ENCODE results near the gene TENT5C. TPM values are rescaled to one million over a fixed set of nuclear protein-coding genes. Genes with fewer than 3 reads are reported as not detected.

TENT5C gene
- total RNA-seq, 1 donor from 2014 or later: 8.6 TPM

DNA sequence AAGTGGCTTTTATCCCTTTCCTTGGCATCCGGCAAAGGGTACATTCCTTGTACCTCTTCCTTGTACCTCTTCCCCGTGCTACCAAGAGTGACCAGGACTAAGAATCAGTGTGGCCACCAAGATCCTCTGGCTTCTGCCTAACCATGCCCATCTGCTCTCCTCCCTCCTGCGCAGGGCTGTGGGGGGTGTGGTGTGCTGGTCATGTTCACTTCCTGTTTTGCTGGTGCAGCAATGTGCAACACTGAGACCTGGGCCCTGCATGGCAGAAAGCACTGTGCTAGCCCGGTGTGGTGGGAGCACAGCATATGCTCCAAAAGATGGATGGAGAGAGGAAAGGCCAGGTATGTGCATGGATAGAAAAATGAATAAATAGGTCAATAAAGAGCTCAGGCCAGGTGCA, 33.3 kb upstream of the TENT5C start:
- intact Hi-C loops (cut with micrococcal nuclease): no loop called here

DNA sequence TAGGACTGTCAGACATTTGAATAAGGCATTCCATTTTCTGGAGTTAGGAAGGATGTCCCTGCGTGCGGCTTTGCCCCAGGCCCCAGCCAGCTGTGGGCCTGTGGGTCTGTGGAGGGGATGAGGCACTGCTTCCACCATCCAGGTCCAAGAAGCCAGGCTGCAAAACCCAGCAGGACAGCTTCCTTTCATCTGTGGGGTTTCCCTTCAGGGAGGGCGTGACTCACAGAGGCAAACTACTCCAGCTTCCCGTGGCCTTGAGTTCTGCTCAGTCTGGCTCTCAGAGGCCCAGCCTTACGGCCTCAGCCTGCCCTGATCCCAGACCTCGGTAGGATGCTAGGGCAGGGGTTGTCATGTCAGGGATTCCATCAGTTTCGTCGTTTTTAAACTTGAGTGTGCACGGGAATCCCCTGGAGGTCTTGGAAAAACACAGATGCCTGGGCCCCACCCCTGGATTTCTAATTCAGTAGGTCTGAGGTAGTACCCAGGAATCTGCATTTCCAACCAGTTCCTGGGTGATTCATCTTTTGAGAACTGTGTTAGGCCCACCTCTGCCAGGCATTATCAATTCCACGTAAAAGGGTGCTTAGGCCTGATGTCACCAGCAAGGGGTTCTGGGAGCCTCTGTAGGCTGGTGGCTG, 32.3 kb upstream of the TENT5C start:
- intact Hi-C loops (cut with micrococcal nuclease): no loop called here

DNA sequence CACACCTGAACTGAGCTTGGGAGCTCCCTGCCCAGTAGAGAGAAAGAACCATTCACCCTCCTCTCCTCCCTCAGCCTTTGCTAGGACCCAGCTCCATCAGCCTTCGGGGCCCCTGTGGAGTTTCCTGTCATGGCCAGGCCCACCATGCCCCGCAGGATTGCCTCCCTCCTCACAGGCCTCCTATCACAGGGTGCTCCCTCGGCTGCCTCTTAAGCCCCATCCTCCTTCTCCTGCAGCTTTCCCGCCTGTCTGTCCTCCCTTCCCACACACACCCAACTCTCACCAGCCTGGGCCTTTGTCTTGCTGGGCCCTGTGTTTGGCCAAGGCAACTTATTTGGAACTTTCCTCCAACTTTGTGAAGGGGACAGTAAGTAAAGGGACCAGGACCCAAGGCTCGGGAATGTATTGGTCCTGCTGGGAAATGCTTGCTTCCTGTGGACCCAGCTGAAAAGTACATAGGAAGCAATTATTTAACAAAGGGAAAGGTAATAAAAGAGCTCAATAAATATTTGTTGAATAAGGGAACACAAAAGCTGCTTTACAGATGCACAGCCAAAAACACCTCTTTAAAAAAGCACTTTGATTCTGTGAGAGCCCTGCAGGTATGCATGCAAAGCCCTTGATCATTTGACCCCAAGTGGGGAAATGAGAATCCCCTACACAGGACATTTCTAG, 31.6 kb upstream of the TENT5C start:
- intact Hi-C loops (cut with micrococcal nuclease): no loop called here

DNA sequence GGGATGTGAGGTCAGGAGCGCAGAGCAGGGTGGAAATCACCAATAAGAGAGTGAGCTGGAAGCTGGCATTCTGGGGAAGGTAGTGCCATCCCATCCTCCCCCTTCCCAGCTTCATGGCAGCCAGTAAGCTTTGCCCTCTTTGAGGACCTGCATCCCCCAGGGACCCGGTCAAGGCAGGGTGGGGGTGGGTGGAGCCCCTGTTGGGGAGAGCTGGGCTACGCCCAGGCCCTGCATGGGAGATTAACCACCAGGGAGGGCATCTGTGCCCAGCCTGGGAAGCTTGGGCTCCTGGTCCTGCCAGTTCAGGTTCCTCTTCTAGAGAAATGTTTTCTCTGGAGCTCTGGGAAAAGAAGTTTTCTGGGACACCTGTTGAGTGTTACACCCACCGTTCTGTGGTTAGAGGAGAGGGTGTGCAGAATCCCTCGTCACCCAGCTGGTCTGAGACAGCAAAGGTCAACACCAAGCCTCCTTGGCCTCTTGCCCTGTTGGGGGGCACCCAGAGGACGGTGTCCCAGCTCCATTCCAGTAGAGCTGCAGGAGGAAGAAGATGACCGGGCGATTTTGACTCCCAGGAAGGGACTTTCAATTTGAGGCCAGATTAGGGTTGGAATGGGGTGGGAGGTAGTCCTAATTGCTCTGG, 30.1 kb upstream of the TENT5C start:
- intact Hi-C loops (cut with micrococcal nuclease): no loop called here

DNA sequence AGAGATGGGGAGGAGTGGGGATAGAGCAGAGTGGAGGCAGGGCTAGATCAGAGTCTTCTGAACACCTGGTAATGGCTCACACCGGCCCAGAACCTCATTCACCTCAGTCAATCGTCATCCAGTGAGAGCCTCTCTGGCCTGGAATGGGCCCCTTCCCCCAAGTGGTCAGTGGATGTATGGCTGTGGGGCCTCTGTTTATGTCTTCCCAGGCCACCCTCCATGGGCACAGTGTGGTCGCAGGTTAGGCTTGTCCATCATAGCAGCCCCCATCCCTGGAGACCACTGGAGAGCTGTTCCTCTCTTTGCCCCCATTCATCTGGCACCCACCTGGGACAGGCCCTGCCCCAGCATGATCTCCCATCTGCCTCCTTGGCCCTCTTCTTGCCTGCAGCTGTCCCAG, 29.6 kb upstream of the TENT5C start:
- intact Hi-C loops (cut with micrococcal nuclease): no loop called here

DNA sequence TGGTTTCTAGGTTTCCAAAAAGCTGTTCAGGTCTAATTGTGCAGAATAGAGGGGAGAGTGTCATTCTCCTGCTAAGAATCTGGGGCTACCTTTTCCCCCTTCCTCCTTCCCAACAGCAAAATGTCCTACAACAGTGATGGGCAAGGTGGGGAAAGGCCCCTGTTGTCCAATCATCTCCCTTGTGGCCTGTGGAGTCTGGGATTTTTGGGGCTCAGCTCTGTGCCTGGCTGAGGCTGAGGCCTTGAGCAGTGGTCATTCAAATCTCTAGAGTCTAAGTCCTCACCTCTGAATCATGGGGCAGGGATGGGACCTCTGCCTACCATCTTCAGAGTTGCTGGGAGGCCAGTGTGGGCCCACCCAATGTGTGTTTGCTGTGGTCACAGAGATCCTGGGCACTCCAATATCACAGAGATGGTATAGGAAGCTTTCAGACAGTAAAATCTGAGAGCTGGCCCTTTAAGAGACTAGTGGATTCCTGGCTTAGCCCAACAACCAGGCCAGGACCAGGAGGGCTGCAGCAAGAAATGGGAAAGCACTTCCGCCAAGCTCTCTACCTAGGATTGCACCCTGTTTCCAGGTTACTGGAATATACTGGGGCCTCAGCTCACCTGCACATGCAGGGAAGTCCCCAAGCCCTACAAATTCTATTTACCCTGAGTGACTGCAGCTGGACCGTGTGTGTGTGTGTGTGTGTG, 28.5 kb upstream of the TENT5C start:
- intact Hi-C loops (cut with micrococcal nuclease): no loop called here

DNA sequence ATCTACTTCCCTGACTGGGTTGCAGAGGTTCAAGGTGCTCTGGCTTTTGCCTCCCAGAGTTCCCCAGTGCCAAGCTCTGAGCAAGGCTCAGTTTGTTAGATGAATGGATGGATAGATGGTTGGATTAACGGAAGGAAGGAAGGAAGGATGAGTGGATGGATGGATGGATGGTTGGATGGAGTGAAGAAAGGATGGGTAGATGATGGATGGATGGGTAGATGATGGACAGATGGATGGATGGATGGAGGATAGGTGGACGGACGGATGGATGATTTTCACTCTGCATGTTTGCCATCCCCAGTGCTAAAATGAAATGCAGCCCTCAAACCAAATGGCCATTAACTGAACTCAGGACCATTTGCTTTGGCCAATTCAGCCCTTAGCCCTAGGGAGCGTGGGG, 27.4 kb upstream of the TENT5C start:
- intact Hi-C loops (cut with micrococcal nuclease): no loop called here

DNA sequence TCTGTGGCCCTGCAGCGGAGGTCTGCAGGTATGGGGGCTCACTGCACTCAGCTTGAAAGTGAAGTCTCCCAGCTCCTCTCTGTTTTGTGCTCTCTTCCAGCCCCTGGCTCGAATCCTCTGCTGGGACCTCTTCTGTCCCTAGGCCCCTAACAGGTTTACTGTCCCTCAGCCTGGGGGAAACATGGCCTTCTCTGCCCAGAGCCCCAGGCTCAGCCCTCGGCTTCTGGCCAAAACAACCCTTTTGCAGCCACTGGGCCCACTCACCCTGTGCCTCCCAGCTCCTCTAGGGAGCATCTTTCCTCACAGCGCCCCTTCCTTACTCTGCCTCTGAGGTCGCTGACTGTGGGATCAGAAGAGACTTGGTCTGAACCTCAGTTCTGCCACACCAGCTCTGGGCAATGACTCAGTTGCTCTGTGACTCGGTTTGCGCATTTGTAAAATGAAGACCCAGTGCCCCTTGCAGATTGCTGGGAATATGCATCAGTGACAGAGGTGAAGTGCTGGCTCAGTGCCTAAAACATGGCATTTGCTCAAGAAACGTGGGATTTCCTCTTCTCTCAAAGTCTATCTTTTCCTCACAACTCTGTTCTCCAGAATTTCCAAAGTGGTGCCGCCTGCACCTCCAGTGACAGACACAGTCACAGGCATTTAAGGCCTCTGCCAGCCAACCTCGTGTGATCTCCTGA, 26.5 kb upstream of the TENT5C start:
- intact Hi-C loops (cut with micrococcal nuclease): no loop called here

DNA sequence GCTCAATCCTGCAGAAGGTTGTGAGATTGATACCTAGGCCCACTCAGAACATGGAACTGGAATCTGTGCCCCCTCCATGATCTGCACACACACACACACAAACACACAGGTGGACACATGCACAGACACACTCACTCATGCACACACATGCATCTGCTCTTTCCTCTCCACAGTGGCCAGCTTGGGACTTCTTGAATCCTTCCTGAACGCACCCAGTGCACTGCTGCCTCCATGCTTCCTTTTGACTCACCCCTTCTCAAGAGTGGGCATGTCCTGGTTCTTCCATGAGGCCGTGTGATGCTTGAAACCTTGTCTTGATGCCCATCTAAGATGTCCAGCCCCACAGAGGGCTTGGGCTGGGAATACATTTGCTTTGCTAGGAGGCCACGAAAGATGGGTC, 25.4 kb upstream of the TENT5C start:
- intact Hi-C loops (cut with micrococcal nuclease): no loop called here

DNA sequence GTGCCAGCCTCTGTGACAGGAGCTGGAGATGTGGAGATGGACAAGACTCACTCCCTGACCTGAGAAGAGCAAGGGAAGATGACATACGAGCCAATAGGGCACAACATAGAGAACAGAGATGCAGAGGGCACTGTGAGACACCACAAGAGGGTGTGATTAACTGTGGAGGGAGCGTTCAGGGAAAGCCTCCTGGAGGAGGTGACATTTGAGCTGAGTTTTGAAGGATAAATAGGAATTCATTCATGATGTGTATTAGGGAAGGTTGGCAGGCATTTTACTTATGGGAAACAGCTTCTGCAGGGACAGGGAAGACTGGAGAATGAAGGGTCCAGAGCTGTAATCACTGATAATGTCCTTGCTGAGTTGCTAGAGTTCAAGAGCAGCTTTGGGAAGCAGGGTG, 25.0 kb upstream of the TENT5C start:
- intact Hi-C loops (cut with micrococcal nuclease): no loop called here

DNA sequence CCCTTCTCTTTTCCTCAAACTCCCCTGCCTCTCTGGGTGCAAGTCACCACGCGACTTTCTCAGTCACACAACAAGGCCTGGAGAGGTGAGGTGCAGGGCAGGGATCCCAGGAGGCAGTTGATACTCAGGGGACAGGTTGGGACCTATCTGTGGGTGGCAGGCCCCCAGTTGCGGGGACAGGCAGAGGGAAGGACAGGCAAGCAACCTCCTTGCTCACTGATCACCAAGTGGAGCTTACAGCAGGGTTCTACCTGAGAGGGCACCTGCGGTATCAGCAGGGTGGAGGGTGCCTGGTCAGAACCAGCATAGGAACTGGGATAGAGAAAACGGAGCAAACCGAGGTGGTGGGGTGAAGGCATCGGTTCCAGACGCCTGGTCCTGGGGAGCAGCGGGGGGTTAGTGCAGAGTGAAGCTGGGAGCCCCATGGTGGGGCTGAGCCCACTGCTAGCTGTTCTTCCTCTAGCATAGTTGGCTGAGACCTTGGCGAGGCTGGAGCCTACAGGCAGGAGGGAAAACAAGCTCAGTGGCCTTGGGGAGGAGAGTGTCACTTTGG, 24.4 kb upstream of the TENT5C start:
- intact Hi-C loops (cut with micrococcal nuclease): no loop called here

DNA sequence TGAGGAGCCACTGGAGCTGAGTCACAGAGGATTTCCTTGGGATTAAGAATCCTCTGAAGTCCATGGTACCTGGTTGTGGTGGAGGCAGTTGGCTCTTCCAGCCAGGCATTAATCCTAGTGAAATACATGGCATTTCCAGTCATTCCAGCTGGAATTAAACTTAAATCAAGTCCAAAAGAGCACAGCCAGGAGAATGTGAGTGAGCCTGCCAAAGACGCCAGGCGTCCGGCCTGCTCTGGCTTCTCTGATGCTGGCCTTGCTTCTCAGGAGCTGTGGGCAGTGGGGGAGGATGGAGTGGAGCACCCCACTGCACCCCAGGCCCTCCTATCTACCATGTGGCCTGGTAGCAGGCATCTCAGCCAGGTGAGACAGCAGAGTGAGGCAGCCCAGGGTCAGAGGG, 23.4 kb upstream of the TENT5C start:
- intact Hi-C loops (cut with micrococcal nuclease): no loop called here

DNA sequence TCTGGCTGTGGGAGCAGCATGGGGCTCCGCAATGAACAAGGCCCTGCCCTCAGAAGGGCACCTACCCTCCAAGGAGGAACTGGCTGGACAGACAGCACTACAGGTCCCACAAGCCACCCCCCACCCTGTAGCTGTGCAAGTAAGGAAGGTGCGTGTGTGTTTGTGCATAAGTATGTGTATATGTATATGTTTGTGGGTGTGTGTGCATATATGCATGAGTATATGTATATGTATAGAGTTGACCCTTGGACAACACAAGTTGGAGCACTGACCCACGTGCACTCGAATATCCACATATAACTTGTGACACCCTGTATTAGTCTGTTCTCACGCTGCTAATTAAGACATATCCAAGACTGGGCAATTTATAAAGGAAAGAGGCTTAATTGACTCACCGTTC, 22.6 kb upstream of the TENT5C start:
- intact Hi-C loops (cut with micrococcal nuclease): no loop called here

DNA sequence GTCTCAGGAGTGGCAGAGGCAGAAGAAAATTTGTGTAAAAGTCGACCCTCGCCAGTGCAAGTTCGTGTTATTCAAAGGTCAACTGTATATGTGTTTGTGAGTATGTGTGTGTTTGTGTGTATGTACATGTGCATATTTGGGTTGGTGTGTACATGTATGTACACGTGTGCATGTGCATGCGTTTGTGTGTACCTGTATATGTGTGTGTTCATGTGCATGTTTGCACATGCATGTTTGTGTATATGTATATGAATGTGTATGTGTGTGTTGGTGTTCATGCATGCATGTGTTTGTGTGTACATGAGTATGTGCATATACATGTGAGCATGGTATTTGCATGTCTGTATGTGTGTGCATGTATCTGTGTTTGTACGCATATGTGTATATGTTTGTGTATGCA, 21.7 kb upstream of the TENT5C start:
- intact Hi-C loops (cut with micrococcal nuclease): no loop called here

DNA sequence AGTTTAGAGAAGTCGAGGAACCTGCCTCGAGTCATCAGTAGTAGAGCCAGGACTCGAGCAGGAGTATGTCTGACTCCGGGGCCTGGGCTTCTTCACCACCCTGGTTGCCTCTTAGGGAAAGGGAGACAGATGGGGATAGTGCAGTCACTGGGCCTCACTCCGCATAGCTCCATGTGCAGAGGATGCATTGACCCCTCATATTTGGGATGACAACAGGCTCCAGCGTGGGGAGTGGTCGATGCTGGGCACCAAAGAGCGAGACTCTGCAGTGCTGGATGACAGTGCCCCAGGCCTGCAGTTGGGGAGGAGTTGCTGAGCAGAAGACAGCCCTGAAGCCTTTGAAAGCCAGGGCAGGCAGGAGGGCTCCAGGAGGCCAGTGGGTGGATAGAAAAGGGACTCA, 20.8 kb upstream of the TENT5C start:
- intact Hi-C loops (cut with micrococcal nuclease): no loop called here

DNA sequence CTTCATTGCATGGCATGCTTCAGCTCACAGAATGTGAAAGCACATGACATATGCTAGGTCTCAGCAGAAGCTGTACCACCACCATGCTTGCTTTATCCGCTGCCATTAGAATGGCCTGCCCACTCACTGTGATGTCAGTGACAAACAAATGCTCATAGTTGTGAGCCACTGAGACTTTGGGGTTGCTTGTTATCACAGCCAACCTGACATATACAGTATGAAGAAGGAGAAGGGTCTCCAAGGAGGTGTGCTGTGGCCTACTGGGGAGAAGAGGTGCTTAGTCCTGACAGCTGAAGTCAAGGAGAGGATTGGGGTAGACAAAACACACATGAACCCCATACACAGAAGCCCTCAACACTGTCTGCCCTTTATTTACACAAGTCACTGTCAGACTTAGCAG, 19.5 kb upstream of the TENT5C start:
- intact Hi-C loops (cut with micrococcal nuclease): no loop called here

DNA sequence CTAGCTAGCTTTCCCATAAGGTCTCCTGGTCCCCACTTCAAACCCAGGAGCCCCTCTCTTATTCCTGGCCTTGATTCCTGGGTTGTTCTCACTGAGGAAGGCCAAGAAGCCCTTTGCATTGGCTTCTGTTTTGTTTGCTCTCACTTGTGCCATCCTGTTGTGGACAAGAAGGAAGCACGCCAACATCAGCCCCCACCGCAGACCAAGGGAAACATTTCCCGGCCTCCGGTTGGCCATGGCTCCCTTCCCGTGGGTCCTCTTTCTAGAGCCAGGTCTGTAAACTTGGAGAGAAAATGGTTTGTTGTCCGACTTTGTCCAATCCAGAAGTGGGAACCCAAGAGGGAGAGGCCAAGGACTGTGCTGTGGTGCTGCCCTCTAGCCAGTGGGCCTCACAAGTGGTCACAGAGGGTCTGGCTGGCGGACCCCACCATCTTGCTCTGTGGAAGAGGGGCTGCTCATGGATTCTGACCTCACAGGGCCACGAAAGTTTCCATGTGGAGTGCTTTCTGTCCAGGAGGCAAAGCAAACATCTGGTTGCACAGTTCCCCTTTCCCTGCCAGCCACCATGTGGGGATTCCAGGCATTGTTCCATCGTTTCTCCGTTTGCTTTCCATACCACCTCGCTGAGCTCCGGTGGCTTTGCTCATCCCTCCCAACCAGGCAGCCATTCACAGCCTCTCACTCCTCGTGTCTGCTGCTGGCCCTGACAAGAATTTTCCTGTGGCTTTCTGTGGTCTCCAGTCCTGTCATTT, 18.9 kb upstream of the TENT5C start:
- intact Hi-C loops (cut with micrococcal nuclease): no loop called here

DNA sequence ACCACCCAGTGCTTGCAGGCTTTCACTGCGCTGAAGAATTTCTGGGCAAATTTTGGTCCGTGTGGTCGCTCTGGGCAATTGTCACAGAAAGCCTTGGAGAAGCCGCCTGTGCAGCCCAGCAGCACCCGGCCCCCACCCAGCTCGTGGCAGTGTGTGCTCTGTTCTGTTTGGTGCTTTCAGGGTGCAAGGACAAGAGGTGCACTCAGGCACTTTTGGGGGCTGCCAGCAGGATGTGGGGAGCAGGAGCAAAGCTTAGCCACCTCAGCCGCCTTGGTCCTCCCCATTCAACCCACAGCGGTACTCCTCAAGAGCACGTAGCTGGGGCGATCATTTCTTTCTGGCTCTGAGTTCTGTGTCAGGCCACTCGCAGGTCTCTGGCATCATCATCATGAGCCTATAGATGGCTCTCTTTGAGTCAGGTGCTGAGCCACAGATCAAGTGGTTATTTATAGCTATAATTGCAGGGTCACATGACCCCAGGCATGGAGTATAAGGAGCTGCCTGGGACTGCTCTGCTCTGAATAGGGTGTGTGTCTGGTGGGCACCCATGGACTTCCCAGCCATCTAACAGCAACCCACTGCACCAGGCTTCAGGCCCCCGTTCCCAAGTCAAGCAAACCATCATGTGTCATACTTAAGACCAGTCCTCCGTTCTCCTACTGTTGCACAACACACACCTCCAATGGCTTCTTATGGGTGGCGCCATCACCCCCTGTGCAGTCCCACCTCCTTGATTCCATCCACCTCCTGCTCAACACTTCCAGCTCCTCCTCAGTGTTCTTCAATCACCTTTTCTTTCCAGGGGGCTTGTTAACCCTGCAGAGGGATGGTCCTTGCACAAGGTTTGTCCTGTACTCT, 18.1 kb upstream of the TENT5C start:
- intact Hi-C loops (cut with micrococcal nuclease): no loop called here

DNA sequence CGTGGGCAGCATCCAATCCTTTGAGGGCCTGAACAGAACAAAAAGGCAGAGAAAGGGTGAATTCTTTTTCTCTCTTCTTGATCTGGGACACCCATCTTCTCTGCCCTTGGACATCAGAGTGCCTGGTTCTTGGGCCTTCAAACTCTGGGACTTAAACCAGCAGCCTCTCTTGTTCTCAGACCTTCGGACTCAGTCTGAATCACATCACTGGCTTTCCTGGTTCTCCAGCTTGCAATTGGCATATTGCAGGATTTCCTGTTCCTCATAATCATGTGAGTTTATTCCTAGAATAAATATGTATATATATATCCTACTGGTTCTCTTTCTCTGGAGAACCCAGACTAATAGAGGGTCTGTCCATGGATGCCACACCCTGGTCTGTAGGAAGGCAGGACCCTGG, 16.3 kb upstream of the TENT5C start:
- intact Hi-C loops (cut with micrococcal nuclease): no loop called here

Measured in T-helper 2 cell treated with Interferon-gamma antibody and Interleukin-4, amounts not matched to agents 100 ng/mL and 5 ng/mL, for 36 hours (primary cell).